HepG2 (cell line): ENCODE measurements around the gene ARHGEF4. TPM values are rescaled to one million over a fixed set of nuclear protein-coding genes. Genes with fewer than 3 reads are reported as not detected.

Experiments used
- ATAC-seq: fragments of 200-7000 bp; cut with Tn5 transposase; 3 replicates; pipeline ENCODE4 v1.9.1; 2020; ENCODE audit warnings: mild to moderate bottlenecking, moderate library complexity
- BruUV-seq: library from RNA; stranded (reverse); fragments of 400-500 nt; replicated peaks from 2 replicates; lab custom pipeline; 2021; lab: Mats Ljungman, UMichigan
- CTCF ChIA-PET: fragments of 300-600 bp; formaldehyde crosslinking; extraction: SDS; loops from one replicate; lab custom pipeline; 2021; ENCODE audit warnings: low total read pairs, inconsistent platforms, low intra/inter-chr PET ratio; lab: Yijun Ruan, JAX
- POLR2A ChIA-PET: fragments of 350-600 bp; sonication (Branson Sonifier 250); formaldehyde crosslinking; loops from one replicate; lab custom pipeline; 2020; ENCODE audit warnings: antibody characterized with exemption, inconsistent platforms; lab: Yijun Ruan, JAX
- DNase-seq: peaks from one replicate; pipeline ENCODE4 v3.0.0-alpha.2; 2015; ENCODE audit warnings: low spot score
- FAIRE-seq: peaks from 3 replicates; lab custom pipeline; 2011; peaks lifted over from hg19 to GRCh38; lab: Jason Lieb, UNC
- H2AFZ ChIP-seq: one replicate; pipeline ENCODE4 v1.6.1; 2011; ENCODE audit warnings: low read length, inconsistent platforms
- H3K27ac ChIP-seq: fragments of 300-600 bp; 3 replicates; pipeline ENCODE4 v1.8.0; 2011; ENCODE audit warnings: mixed run types, mild to moderate bottlenecking, mixed read lengths, low read length, inconsistent platforms; ENCODE audit not compliant: insufficient read depth; ENCODE audit errors: extremely low read length
- H3K27me3 ChIP-seq, 2 experiments: fragments of 200-600 bp in 1 of 2; 2 replicates in 1 of 2; 3 replicates in 1 of 2; pipeline versions ENCODE4 v1.6.0 to v1.8.0; 2011; ENCODE audit warnings: low read length in 2 of 2, mild to moderate bottlenecking in 2 of 2, moderate library complexity in 2 of 2, inconsistent platforms in 1 of 2; ENCODE audit not compliant: insufficient read depth in 2 of 2, control insufficient read depth in 1 of 2
- H3K36me3 ChIP-seq, 2 experiments: fragments of 200-600 bp in 1 of 2; replicated peaks in 1 of 2; 2 replicates in 1 of 2; 3 replicates in 1 of 2; pipeline versions ENCODE4 v1.5.1 to v1.8.0; 2011; ENCODE audit warnings: low read length in 2 of 2, inconsistent platforms in 1 of 2; ENCODE audit not compliant: insufficient read depth in 2 of 2, control insufficient read depth in 1 of 2
- H3K4me1 ChIP-seq: 2 replicates; pipeline ENCODE4 v1.5.1; 2012; ENCODE audit warnings: low read length, inconsistent platforms; ENCODE audit not compliant: insufficient read depth
- H3K4me2 ChIP-seq: 2 replicates; pipeline ENCODE4 v1.6.0; 2011; ENCODE audit warnings: low read depth, low read length, inconsistent platforms
- H3K4me3 ChIP-seq, 3 experiments: fragments of 200-600 bp in 1 of 3; sonication (generic), shearing (Covaris generic) in 1 of 3; replicated peaks in 1 of 3; 2 replicates each; pipeline ENCODE4 v1.5.1; 2011 to 2016; ENCODE audit warnings: low read length in 3 of 3, inconsistent platforms in 2 of 3, low read depth in 2 of 3, mild to moderate bottlenecking in 2 of 3, control low read depth in 1 of 3, mixed read lengths in 1 of 3; ENCODE audit not compliant: insufficient read depth in 1 of 3
- H3K79me2 ChIP-seq: one replicate; pipeline ENCODE4 v1.6.1; 2011; ENCODE audit warnings: low read length, inconsistent platforms; ENCODE audit not compliant: insufficient read depth
- H3K9ac ChIP-seq: 2 replicates; pipeline ENCODE4 v1.6.0; 2011; ENCODE audit warnings: mild to moderate bottlenecking, low read depth, low read length, inconsistent platforms; ENCODE audit not compliant: insufficient read depth
- H3K9me3 ChIP-seq: 2 replicates; pipeline ENCODE4 v1.5.1; 2012; ENCODE audit warnings: mild to moderate bottlenecking, low read length
- H4K20me1 ChIP-seq: 2 replicates; pipeline ENCODE4 v1.6.0; 2011; ENCODE audit warnings: inconsistent platforms, mild to moderate bottlenecking, low read length, moderate library complexity; ENCODE audit not compliant: insufficient read depth
- ARID3A ChIP-seq: IDR thresholded peaks from 2 replicates; pipeline ENCODE4 v1.6.1; 2012; ENCODE audit warnings: low read depth, low read length, improper control_type of control experiment
- BRF2 ChIP-seq: sonication (generic); formaldehyde crosslinking; IDR thresholded peaks from 2 replicates; pipeline ENCODE4 v1.8.1; 2022; ENCODE audit warnings: mild to moderate bottlenecking, missing genetic modification reagents
- CERS6 ChIP-seq: sonication (generic); formaldehyde crosslinking; IDR thresholded peaks from 2 replicates; pipeline ENCODE4 v1.5.0; 2020; ENCODE audit warnings: missing genetic modification reagents
- CHCHD3 ChIP-seq: sonication (generic); formaldehyde crosslinking; IDR thresholded peaks from 2 replicates; pipeline ENCODE4 v1.8.0; 2022; ENCODE audit warnings: mild to moderate bottlenecking, missing genetic modification reagents, moderate library complexity
- E2F2 ChIP-seq: sonication (generic); formaldehyde crosslinking; IDR thresholded peaks from 2 replicates; pipeline ENCODE4 v1.4.0; 2020; ENCODE audit warnings: missing genetic modification reagents, borderline replicate concordance
- ELF4 ChIP-seq: sonication (generic); formaldehyde crosslinking; IDR thresholded peaks from 2 replicates; pipeline ENCODE4 v1.5.0; 2020; ENCODE audit warnings: missing genetic modification reagents, mild to moderate bottlenecking, moderate library complexity, borderline replicate concordance
- GABPB1 ChIP-seq: IDR thresholded peaks from 2 replicates; pipeline ENCODE4 v1.6.1; 2016; ENCODE audit warnings: mild to moderate bottlenecking, missing genetic modification reagents, moderate library complexity, missing compliant biosample characterization
- HIC2 ChIP-seq: sonication (generic); formaldehyde crosslinking; IDR thresholded peaks from 2 replicates; pipeline ENCODE4 v1.9.0; 2022; ENCODE audit warnings: low read depth, missing genetic modification reagents
- HNRNPH1 ChIP-seq: fragments of 200-400 bp; formaldehyde crosslinking; optimal IDR thresholded peaks from 2 replicates; pipeline ENCODE3; 2017; ENCODE audit warnings: mild to moderate bottlenecking, low read depth, low read length
- HOXA7 ChIP-seq: sonication (generic); formaldehyde crosslinking; IDR thresholded peaks from 2 replicates; pipeline ENCODE4 v1.8.1; 2022; ENCODE audit warnings: mild to moderate bottlenecking, missing genetic modification reagents, moderate library complexity
- KAT7 ChIP-seq: IDR thresholded peaks from 2 replicates; pipeline ENCODE4 v1.6.1; 2018; ENCODE audit warnings: borderline replicate concordance, missing compliant biosample characterization
- MEIS1 ChIP-seq: sonication (generic); formaldehyde crosslinking; IDR thresholded peaks from 2 replicates; pipeline ENCODE4 v1.9.0; 2021; ENCODE audit warnings: mild to moderate bottlenecking, missing genetic modification reagents, moderate library complexity, borderline replicate concordance
- MIXL1 ChIP-seq: IDR thresholded peaks from 2 replicates; pipeline ENCODE4 v1.6.1; 2016
- PAX8 ChIP-seq: sonication (generic); formaldehyde crosslinking; IDR thresholded peaks from 2 replicates; pipeline ENCODE4 v1.8.0; 2022; ENCODE audit warnings: mild to moderate bottlenecking, missing genetic modification reagents, borderline replicate concordance
- SP5 ChIP-seq: IDR thresholded peaks from 2 replicates; pipeline ENCODE4 v1.6.1; 2016; ENCODE audit warnings: low read depth, borderline replicate concordance
- TCF7 ChIP-seq: sonication (generic); IDR thresholded peaks from 2 replicates; pipeline ENCODE4 v1.6.1; 2016; ENCODE audit warnings: antibody characterized with exemption, low read depth
- XRCC5 ChIP-seq: fragments of 200-400 bp; formaldehyde crosslinking; optimal IDR thresholded peaks from 2 replicates; pipeline ENCODE3; 2017; ENCODE audit warnings: mild to moderate bottlenecking, low read length
- ZFP41 ChIP-seq: sonication (generic); formaldehyde crosslinking; IDR thresholded peaks from 2 replicates; pipeline ENCODE4 v1.4.0; 2020; ENCODE audit warnings: mild to moderate bottlenecking, missing genetic modification reagents, borderline replicate concordance
- ZNF678 ChIP-seq: sonication (generic); formaldehyde crosslinking; IDR thresholded peaks from 2 replicates; pipeline ENCODE4 v1.4.0; 2020; ENCODE audit warnings: mild to moderate bottlenecking, missing genetic modification reagents
- ZNF709 ChIP-seq: sonication (generic); formaldehyde crosslinking; IDR thresholded peaks from 2 replicates; pipeline ENCODE4 v1.5.0; 2020; ENCODE audit warnings: mild to moderate bottlenecking, missing genetic modification reagents
- WGBS: methylation state at CpG from one replicate; pipeline ENCODE4 v1.1.6; 2017; ENCODE audit warnings: low lambda C conversion rate; 5-methylcytosine and 5-hydroxymethylcytosine counted together
- in situ Hi-C: cut with HindIII; loops from 2 replicates; pipeline ENCODE4 v1.10.0; 2017; ENCODE audit warnings: low pct_unique_long_range_greater_than_20kb; ENCODE audit not compliant: extremely low pct_ligation_motif_present
- intact Hi-C: fragments of 100-400 bp; cut with micrococcal nuclease; formaldehyde crosslinking; loops from one replicate; pipeline ENCODE4 v1.10.0; 2022; ENCODE audit not compliant: unreplicated experiment
- polyA plus RNA-seq, 8 experiments: library from polyadenylated mRNA; depleted of rRNA in 3 of 8; stranded (reverse) in 7 of 8; unstranded in 1 of 8; fragments of >200 nt; fragmentation: Illumina TruSeq in 4 of 8; extraction: Trizol in 4 of 8; gene quantifications; 2 replicates each; pipeline versions ENCODE4 v1.2.1 to v1.2.3, GENCODE V29; 2011 to 2016; ENCODE audit warnings: low read depth in 4 of 8, missing spikeins in 1 of 8, mixed read lengths in 1 of 8; ENCODE audit not compliant: insufficient read depth in 1 of 8
- total RNA-seq, 5 experiments: library from RNA; depleted of rRNA; stranded (reverse); fragments of >200 nt; fragmentation: Illumina TruSeq; extraction: Trizol; gene quantifications; 2 replicates each; pipeline ENCODE4 v1.2.3, GENCODE V29; 2016; ENCODE audit warnings: low read depth in 1 of 5

ARHGEF4 gene
- total and polyA plus RNA-seq, 2 of the 13 experiments (the other 11 are each of a cell fraction or from before 2014, with no cell fraction given): 0.11 to 0.13 TPM

GRCh38 chr2:130835766-130836015 is 1.0 kb upstream of the ARHGEF4 start:
- in situ Hi-C loops: no loop called here
- H3K79me2 ChIP-seq: no peaks in the 10 kb centered on the region
- intact Hi-C loops: no loop called here
- H3K4me1 ChIP-seq: 0 out of 2 replicates have a peak, but pooled peaks cover 8% of the 10 kb centered on the region
- H3K27ac ChIP-seq: no peak overlapping the region
- no peak overlapping the region for H2AFZ ChIP-seq
- no peak overlapping the region for H3K9ac ChIP-seq
- no peak for ATAC-seq
- no TSS peak for BruUV-seq
- ChIA-PET CTCF (no interaction called here), POLR2A (no interaction called here)
- DNase-seq: no peak
- no peak for FAIRE-seq
- H3K4me2 ChIP-seq: no peak overlapping the region
- TF ChIP-seq HOXA7 (CRISPR knock-in tag): no peak
- TF ChIP-seq ARID3A: no peak
- no peak for TF ChIP-seq HIC2 (CRISPR knock-in tag)
- no peak for TF ChIP-seq ELF4 (CRISPR knock-in tag)
- TF ChIP-seq ZNF709 (CRISPR knock-in tag): no peak
- TF ChIP-seq TCF7: no peak
- no peak for TF ChIP-seq KAT7 (CRISPR knock-in tag)
- no peak for TF ChIP-seq XRCC5
- no peak for TF ChIP-seq CERS6 (CRISPR knock-in tag)
- TF ChIP-seq CHCHD3: no peak
- TF ChIP-seq ZFP41 (CRISPR knock-in tag): no peak
- TF ChIP-seq SP5 (CRISPR knock-in tag): no peak
- no peak for TF ChIP-seq ZNF678
- TF ChIP-seq HNRNPH1: no peak
- no peak for TF ChIP-seq E2F2 (CRISPR knock-in tag)
- no peak for TF ChIP-seq MIXL1 (CRISPR knock-in tag)
- no peak for TF ChIP-seq PAX8
- no peak for TF ChIP-seq GABPB1 (CRISPR knock-in tag)
- no peak for TF ChIP-seq BRF2 (CRISPR knock-in tag)
- TF ChIP-seq MEIS1 (CRISPR knock-in tag): no peak
- H4K20me1 ChIP-seq: no peaks in the 10 kb centered on the region; the same call in 1 of the 2 replicates
- no peak overlapping the region for H3K4me3 ChIP-seq
- peaks cover 13 to 74% of the 10 kb centered on the region in 2 experiments for H3K27me3 ChIP-seq
- H3K36me3 ChIP-seq: no peaks in the 10 kb centered on the region
- no peaks in the 10 kb centered on the region for H3K9me3 ChIP-seq
- 57% methylated on average over 7 of the region's 7 CpGs for WGBS
